ENCODE data around the gene GET3.
"Not testable (repeated sequence)": the region's sequence is repeated elsewhere in the genome, so short reads cannot be mapped to it uniquely, and the experiment has no call there.

Gene GET3

GRCh38 chr19:12715102-12715501 is 22.2 kb upstream of the GET3 start:
- in situ Hi-C loops (cut with MboI; ENCODE audit: low sequenced_read_pairs), result no loop called here

DNA sequence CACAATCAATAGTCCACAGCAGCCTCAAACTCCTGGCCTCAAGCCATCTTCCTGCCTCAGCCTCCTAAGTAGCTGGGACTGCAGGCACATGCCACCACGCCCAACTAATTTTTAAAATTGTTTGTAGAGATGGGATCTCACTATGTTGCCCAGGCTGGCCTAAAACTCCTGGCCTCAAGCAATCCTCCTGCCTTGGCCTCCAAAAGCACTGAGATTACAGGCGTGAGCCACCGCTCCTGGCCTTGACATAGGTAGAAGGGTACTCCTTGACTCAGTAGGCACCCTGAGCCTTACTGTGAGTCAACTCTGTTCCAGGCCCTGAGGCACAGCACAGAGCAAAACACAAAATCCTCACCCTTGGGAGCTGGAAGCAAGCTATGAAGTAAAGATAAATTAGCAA is 21.4 kb upstream of the GET3 start:
- in situ Hi-C loops (cut with MboI; ENCODE audit: low sequenced_read_pairs), result no loop called here

DNA sequence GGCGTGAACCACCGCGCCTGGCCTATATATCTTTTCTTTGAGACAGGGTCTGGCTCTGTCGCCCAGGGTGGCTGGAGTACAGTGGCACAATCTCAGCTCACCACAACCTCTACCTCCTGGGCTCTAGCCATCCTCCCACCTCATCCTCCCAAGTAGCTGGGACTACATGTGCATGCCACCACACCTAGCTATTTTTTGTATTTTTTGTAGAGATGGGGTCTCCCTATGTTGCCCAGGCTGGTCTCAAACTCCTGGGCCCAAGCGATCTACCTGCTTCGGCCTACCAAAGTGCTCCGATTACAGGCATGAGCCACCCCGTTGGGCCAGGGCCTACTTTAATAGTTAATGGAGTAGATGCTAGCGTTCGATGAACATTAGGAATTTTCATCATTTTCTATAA is 17.0 kb upstream of the GET3 start:
- in situ Hi-C loops (cut with MboI; ENCODE audit: low sequenced_read_pairs), result no loop called here

- in situ Hi-C loops (cut with MboI; ENCODE audit: low sequenced_read_pairs), result no loop called here
These were observed 16.2 kb upstream of the GET3 start for GRCh38 chr19:12720851-12721655.

- in situ Hi-C loops (cut with MboI; ENCODE audit: low sequenced_read_pairs), result no loop called here
These were observed 15.4 kb upstream of the GET3 start for GRCh38 chr19:12721656-12722565.

- in situ Hi-C loops (cut with MboI; ENCODE audit: low sequenced_read_pairs), result no loop called here
These were observed 14.5 kb upstream of the GET3 start for GRCh38 chr19:12722566-12723380.

- in situ Hi-C loops (cut with MboI; ENCODE audit: low sequenced_read_pairs), result no loop called here
These were observed 14.0 kb upstream of the GET3 start for GRCh38 chr19:12723381-12723640.

DNA sequence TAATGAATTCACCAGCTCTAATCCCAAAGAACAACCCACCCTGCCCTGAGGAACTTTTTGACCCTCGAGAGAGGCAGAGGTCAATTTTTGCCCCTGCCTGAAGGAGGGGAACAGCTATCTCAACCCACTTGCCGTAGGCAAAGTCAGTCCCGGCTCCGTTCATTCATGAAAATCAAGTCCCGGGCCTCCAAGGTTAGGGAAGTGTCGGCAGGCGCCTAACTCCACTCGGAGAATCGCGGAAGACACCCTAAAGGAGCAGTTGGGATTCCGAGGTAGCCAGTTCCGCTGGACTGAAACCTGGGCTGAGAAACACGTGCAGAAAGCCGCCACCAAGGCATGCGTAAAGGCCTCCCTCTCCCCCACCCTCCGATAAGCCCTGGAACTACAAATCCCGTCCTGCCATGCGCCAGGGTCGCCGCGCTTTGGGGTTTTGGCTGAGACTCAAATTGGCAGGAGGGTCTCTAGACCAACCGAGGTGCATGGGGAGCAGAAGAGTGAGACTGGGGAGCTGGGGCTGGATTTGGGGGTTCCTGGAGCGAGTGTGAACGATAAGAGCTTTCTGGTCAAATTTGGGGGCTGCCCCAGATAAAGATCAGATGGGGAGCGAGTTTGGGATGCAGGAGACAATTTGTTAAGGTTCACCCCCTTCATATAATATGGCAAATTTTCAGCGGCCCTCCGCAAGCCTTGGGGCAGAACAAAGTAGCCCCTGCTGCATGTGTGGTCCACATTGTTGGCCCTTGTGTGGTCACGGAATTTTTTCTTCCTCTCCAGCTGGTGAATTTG is 13.5 kb upstream of the GET3 start, which contains the start of gene TNPO2:
Gene TNPO2 (minus strand): TSS at position 292 of the 786 bp plus-strand sequence. CDS start 2,955 bp downstream, outside the sequence.
- in situ Hi-C loops (cut with MboI; ENCODE audit: low sequenced_read_pairs), result no loop called here

GRCh38 chr19:12725612-12726011 is 11.7 kb upstream of the GET3 start:
- in situ Hi-C loops (cut with MboI; ENCODE audit: low sequenced_read_pairs), result not testable (repeated sequence)

DNA sequence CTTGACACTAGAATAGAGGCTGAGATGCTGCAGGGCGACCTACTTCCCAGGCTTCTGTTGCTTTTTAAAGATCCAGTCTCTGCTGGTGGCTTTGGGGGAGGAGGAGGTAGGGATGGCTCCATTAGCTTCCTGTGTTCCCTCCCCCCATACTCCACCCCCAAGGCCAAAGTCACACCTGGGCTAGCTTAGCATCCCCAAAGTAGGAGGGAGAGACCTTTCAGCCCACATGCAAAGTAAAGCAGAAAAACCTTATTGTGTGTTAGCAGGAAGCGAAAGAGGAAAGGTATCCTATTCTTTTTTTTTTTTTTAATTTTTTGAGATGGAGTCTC is 10.3 kb upstream of the GET3 start:
- in situ Hi-C loops (cut with MboI; ENCODE audit: low sequenced_read_pairs), result no loop called here

DNA sequence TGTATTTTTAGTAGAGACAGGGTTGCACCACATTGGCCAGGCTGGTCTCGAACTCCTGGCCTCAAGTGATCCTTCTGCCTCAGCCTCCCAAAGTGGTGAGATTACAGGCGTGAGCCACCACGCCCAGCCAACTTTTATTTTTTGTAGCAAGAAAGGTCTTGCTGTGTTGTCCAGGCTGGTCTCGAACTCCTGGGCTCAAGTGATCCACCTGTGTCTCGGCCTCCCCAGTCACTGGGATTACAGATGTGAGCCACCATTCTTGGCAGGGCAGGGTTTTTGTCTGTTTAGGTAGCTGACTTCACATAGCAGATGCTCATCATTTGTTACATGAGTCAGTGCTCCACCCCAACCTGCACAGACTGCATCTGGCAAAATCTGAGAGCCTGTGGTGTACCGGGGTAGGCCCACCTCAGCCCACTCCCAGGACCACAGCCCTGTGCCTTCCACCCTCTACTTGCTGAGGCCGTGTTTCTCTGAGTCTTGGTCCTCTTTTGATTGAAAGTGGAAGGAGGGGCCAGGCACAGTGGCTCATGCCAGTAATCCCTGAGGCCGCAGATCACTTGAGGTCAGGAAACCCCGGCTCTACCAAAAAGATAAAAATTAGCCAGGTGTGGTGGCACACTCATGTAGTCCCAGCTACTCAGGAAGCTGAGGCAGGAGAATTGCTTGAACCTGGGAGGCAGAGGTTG is 9.4 kb upstream of the GET3 start:
- in situ Hi-C loops (cut with MboI; ENCODE audit: low sequenced_read_pairs), result no loop called here

DNA sequence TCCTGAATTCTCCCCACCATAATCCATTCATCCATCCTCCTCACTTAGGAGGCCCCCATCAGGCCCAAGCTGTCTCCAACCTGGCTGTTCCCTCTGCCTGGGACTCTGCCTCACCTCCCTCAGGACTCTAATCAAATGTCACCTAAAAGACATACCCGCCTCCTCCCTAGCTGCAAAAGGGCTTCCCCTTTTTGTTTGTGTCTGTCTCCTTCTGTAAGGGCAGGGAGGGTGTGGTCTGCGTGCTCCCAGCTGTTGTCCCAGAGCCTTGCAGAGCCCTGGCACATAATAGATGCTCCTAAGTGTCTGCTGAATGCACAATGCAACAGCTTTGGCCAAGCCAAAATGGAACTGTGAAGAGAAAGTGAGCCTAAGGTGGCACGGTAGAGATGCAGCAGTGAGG is 7.2 kb upstream of the GET3 start:
- in situ Hi-C loops (cut with MboI; ENCODE audit: low sequenced_read_pairs), result no loop called here

DNA sequence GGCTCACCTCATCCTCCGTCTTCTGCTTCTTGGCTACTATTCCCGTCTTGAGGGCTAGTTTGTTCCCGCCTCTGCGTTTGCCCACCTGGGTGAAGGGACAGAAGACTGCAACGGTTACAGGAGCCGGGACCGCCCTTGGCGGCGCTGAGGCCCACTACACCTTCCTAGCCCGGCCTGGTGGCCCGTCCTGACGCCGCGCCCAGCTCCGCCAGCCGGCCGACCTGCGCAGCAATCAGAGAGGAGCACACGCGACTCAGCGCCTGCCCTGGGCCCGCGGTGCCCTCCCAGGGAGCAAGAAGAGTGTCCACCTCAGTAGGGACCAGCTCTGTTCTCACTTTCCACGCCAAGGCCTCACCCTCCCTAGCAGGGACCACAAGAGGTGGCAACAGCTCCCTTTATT is 6.0 kb upstream of the GET3 start:
- in situ Hi-C loops (cut with MboI; ENCODE audit: low sequenced_read_pairs), result no loop called here

DNA sequence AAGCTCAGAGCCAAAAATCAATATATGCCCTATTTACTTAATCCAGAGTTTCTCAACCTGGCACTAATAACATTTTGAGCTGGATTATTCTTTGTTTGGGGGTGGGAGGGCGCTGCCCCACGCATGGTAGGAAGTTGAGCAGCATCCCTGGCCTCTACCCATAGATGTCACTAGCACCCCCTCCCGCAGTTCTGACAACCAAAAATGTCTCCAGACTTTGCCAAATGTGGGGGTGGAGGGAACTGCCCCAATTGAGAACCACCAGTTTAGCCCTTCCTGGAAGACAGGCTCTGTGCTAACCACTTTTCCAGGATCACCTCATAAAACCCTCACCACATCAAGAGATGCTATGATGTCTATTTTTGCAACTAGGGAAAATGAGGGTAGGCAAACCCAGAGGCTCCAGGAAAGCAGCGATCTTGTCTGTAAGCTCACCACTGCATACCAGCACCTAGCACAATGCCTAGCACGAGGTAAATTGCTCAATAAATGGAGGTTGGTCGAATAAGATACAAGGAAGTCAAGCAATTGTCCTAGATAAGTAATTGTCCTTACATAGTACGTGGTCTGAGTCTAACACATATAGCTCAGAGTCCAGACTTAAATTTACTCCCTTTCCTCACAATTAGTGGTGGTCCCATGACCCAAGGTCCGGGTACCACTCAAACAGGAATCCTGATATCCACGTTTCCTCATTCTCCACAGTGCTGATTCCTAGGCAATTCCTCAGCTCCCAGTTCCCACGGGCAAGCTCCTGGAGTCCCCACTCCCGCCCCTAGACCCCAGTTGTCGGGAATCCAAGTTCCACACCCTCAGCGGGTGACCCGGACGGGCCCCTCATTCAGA is 3.7 kb upstream of the GET3 start:
- in situ Hi-C loops (cut with MboI; ENCODE audit: low sequenced_read_pairs), result no loop called here

GRCh38 chr19:12737835-12738351 is 596 bp downstream of the GET3 start:
- in situ Hi-C loops (cut with MboI; ENCODE audit: low sequenced_read_pairs), result no loop called here

GRCh38 chr19:12745166-12745897 is 8.0 kb downstream of the GET3 start:
- in situ Hi-C loops (cut with MboI; ENCODE audit: low sequenced_read_pairs), result no loop called here

- in situ Hi-C loops (cut with MboI; ENCODE audit: low sequenced_read_pairs), result no loop called here
These were observed 11.2 kb downstream of the GET3 start for GRCh38 chr19:12748489-12748888.

GRCh38 chr19:12749938-12750521 is 12.7 kb downstream of the GET3 start:
- in situ Hi-C loops (cut with MboI; ENCODE audit: low sequenced_read_pairs), result no loop called here
